ENCODE results near the gene NR2C2.

Gene NR2C2

GRCh38 chr3:15063238-15063637, 115.9 kb downstream of the NR2C2 start:
- FAIRE-seq (no peak), DNase-seq (ENCODE audit: low spot score) (no peak)

GRCh38 chr3:15063656-15064286, 116.4 kb downstream of the NR2C2 start:
- FAIRE-seq (no peak), DNase-seq (ENCODE audit: low spot score) (no peak)

- no peak for FAIRE-seq
- no peak for DNase-seq (ENCODE audit: low spot score)
Observed at GRCh38 chr3:15064299-15064834, 117.0 kb downstream of the NR2C2 start.

- DNase-seq (ENCODE audit: low spot score), result peak; percentile 75
- no peak for FAIRE-seq
Observed at GRCh38 chr3:15064835-15065549, 117.6 kb downstream of the NR2C2 start, which contains the start of gene MRPS25. MRPS25 (minus strand) TSS chr3:15065315; CDS start chr3:15065194, 121 bp downstream.

GRCh38 chr3:15065550-15066007, 118.2 kb downstream of the NR2C2 start:
- no peak for FAIRE-seq
- no peak for DNase-seq (ENCODE audit: low spot score)

GRCh38 chr3:15066467-15066866, 119.1 kb downstream of the NR2C2 start:
- FAIRE-seq (no peak), DNase-seq (ENCODE audit: low spot score) (no peak)

GRCh38 chr3:15069441-15069840, 122.1 kb downstream of the NR2C2 start:
- no peak for FAIRE-seq
- no peak for DNase-seq (ENCODE audit: low spot score)

- DNase-seq (ENCODE audit: low spot score) (no peak), FAIRE-seq (no peak)
Observed at GRCh38 chr3:15071699-15072098, 124.3 kb downstream of the NR2C2 start.

- DNase-seq (ENCODE audit: low spot score) (no peak), FAIRE-seq (no peak)
Observed at GRCh38 chr3:15074500-15074899, 127.1 kb downstream of the NR2C2 start.

GRCh38 chr3:15079091-15079490, 131.7 kb downstream of the NR2C2 start:
- DNase-seq (ENCODE audit: low spot score) (no peak), FAIRE-seq (no peak)

- FAIRE-seq (no peak), DNase-seq (ENCODE audit: low spot score) (no peak)
Observed at GRCh38 chr3:15081960-15082664, 134.7 kb downstream of the NR2C2 start.

- DNase-seq (ENCODE audit: low spot score) (no peak), FAIRE-seq (no peak)
Observed at GRCh38 chr3:15083252-15083651, 135.9 kb downstream of the NR2C2 start.

GRCh38 chr3:15086263-15086662, 138.9 kb downstream of the NR2C2 start:
- FAIRE-seq (no peak), DNase-seq (ENCODE audit: low spot score) (no peak)

GRCh38 chr3:15086699-15087098, 139.3 kb downstream of the NR2C2 start:
- DNase-seq (ENCODE audit: low spot score) (no peak), FAIRE-seq (no peak)

- no peak for DNase-seq (ENCODE audit: low spot score)
- no peak for FAIRE-seq
Observed at GRCh38 chr3:15089201-15089600, 141.8 kb downstream of the NR2C2 start.

- no peak for FAIRE-seq
- no peak for DNase-seq (ENCODE audit: low spot score)
Observed at GRCh38 chr3:15091575-15091974, 144.2 kb downstream of the NR2C2 start.

- FAIRE-seq (no peak), DNase-seq (ENCODE audit: low spot score) (no peak)
Observed at GRCh38 chr3:15092686-15093085, 145.3 kb downstream of the NR2C2 start.

GRCh38 chr3:15094187-15094875, 146.9 kb downstream of the NR2C2 start:
- DNase-seq (ENCODE audit: low spot score) (no peak), FAIRE-seq (no peak)

- FAIRE-seq (no peak), DNase-seq (ENCODE audit: low spot score) (no peak)
Observed at GRCh38 chr3:15096046-15096445, 148.7 kb downstream of the NR2C2 start.

- FAIRE-seq (no peak), DNase-seq (ENCODE audit: low spot score) (peak; percentile 44)
Observed at GRCh38 chr3:15097891-15098290, 150.5 kb downstream of the NR2C2 start.

All from RCC 7860 (cell line).